DND-41 (cell line): ENCODE results near the gene TCF12.

Experiments
- CTCF ChIP-seq: IDR thresholded peaks from 2 replicates; pipeline ENCODE4 v1.5.1; 2012; ENCODE audit warnings: borderline replicate concordance, low read length, moderate library complexity, mild to moderate bottlenecking; ENCODE audit not compliant: poor library complexity, severe bottlenecking; ENCODE audit errors: extremely low read depth
- EZH2 ChIP-seq: IDR thresholded peaks from 3 replicates; pipeline ENCODE4 v1.6.1; 2012; ENCODE audit warnings: borderline replicate concordance, low read depth, mild to moderate bottlenecking, moderate library complexity, low read length, inconsistent platforms; ENCODE audit not compliant: severe bottlenecking

GRCh38 chr15:57129064-57129463, 210.6 kb downstream of the TCF12 start:
- TF ChIP-seq CTCF (no peak), EZH2 (no peak)
